ENCODE results near the gene AUTS2.

The AUTS2 gene

DNA sequence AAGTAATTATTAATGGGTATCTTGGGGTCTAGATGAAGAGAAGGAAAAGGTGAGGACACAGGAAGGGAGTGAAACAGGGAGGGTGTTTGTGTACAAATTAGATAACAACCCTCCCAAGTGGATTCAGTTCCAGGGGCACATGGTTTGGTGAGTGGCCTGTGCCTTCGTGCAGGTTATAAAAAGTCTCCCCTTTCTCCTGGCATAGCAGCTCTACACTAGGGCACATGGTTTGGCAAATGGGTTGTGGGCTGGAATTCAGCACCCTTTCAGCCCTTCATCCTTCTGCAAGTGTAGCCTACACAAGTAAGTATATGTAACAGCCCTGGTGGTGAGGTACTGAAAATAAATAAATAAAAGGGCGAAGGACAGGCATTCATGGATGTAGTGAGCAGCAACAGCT lies 359.4 kb downstream of the AUTS2 start:
- DNase-seq (ENCODE audit: low read depth in 2 of 2): no peak

DNA sequence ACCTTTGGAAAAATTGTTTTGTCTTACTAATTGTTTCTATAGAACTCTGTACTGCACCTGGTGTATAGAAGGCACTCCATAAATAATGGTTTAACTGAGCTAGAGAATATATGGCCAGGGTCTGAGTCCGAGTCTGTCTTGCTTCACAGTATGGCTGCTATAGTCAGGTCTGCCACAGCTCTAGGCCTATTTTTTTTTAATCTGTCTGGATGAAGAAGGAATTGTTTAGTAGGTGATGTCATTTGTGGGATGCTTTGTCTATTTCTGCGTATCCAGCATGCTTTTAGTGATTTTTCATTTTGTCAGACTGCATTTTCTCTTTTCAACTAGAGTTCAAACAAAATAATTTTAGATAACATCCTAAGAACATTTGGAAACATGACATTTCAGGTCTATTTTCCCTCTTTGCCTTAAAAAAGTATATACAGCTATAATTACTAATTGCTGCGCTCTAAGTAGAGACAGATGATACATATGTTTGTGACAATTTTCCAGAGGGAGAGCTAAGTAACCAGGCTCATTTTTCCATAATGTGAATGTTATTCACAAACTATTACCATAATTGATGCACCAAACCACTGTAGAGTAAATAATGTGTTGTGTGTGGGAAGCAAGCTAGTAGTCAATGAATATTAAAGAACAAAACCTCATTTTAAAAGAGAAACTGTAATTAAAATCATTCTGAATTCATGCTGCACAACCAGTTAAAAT lies 361.7 kb downstream of the AUTS2 start:
- H3K4me3 ChIP-seq (replicated peaks in 1 of 2; ENCODE audit: low read depth in 2 of 2, low read length in 2 of 2): no peak overlapping the region
- no peak for DNase-seq (ENCODE audit: low read depth in 2 of 2)
- TF ChIP-seq, protein P1, sequence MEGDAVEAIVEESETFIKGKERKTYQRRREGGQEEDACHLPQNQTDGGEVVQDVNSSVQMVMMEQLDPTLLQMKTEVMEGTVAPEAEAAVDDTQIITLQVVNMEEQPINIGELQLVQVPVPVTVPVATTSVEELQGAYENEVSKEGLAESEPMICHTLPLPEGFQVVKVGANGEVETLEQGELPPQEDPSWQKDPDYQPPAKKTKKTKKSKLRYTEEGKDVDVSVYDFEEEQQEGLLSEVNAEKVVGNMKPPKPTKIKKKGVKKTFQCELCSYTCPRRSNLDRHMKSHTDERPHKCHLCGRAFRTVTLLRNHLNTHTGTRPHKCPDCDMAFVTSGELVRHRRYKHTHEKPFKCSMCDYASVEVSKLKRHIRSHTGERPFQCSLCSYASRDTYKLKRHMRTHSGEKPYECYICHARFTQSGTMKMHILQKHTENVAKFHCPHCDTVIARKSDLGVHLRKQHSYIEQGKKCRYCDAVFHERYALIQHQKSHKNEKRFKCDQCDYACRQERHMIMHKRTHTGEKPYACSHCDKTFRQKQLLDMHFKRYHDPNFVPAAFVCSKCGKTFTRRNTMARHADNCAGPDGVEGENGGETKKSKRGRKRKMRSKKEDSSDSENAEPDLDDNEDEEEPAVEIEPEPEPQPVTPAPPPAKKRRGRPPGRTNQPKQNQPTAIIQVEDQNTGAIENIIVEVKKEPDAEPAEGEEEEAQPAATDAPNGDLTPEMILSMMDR (IDR thresholded peaks at IDR 0.05; ENCODE audit: low read depth, low read length): no peak

More for the DNA sequence above, 359.4 kb downstream of the AUTS2 start:
- no peak overlapping the region for H3K4me3 ChIP-seq (replicated peaks in 1 of 2; ENCODE audit: low read depth in 2 of 2, low read length in 2 of 2)
- TF ChIP-seq, protein P1 (IDR thresholded peaks at IDR 0.05; ENCODE audit: low read depth, low read length): no peak

DNA sequence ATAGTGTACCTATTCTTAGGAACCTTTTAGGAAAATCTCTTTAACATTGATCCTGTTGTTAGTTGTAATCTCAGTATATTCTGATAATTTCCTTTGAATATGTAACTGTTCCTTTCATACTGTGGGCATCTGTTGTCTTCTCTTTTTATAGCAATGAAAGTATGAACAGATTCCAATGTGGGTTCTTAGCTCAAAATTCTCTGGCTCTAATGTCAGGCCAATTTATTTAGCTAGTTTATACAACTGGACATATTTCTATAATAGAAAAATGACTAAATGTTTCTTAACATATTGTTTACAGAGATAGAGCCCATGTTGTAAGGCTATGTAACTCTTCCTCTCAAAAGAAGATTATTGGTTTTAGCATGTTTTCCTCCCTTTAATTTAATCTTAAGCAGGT lies 363.2 kb downstream of the AUTS2 start:
- TF ChIP-seq, protein P1 (IDR thresholded peaks at IDR 0.05; ENCODE audit: low read depth, low read length): no peak
- DNase-seq (ENCODE audit: low read depth in 2 of 2): no peak

DNA sequence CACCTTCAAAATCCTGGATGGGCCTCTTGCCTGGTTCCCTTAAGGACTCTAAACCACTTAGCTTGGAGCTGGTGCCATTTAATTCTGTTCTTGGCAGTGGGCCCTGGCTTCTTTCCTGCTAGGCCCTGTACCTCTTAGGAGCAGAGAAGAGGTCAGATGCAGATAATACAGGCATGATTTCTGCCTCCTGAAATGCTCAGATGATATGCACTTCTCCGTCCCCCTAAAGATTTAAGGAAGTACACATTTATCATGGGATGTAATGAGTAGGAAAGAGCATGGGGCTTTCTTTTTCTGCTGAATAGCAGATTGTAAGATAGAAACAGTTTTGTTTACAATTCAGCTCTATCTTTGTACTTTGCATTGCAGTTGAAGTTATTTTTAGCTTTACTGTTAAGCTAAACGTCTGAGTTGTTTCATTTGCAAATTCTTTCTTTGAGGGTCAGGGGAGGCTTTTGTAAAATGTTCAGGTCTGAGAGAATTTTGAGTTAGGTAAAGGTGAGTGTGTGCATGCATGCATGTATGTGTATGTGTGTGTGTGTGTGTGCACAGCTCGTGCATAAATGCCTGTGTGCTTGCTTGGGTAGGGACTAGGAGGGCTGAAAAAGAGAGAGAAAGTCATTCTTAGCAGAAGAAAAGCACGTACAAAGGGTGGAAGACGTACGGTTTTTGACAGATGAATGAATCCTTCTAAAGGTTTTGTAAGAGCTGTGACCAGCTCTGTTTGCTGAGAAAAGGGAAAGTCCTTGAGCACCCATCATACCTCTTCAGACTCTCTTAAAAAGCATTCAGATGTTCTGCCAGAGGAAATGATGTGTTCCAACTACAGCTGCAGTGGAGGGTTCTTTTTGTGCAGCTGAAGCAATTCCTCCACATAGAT lies 364.2 kb downstream of the AUTS2 start:
- TF ChIP-seq, protein P1 (IDR thresholded peaks at IDR 0.05; ENCODE audit: low read depth, low read length): no peak
- H3K4me3 ChIP-seq (replicated peaks in 1 of 2; ENCODE audit: low read depth in 2 of 2, low read length in 2 of 2): no peak overlapping the region
- DNase-seq (ENCODE audit: low read depth in 2 of 2): peak; percentile 1 to 38

More for the DNA sequence above, 363.2 kb downstream of the AUTS2 start:
- H3K4me3 ChIP-seq (replicated peaks in 1 of 2; ENCODE audit: low read depth in 2 of 2, low read length in 2 of 2): no peak overlapping the region

DNA sequence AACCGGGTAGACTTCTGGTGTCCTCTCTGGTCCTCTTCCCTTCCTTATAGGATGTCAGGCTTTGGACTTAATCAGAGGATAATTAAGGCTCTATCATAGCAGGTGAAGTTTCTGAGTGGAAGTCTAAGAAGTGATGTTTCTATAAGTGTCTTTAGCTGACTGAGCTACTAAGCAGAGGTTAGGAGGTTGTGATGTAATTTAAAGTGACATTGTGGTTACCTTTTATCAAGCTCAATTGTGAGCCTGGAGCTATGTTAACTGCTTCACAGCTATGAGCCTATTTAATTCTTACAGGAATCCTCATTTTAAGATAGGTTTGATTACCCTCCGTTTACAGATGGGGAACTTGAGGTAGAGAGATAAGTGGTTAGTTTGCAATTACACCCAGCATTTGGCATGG lies 365.1 kb downstream of the AUTS2 start:
- no peak for DNase-seq (ENCODE audit: low read depth in 2 of 2)
- TF ChIP-seq, protein P1 (IDR thresholded peaks at IDR 0.05; ENCODE audit: low read depth, low read length): no peak
- no peak overlapping the region for H3K4me3 ChIP-seq (replicated peaks in 1 of 2; ENCODE audit: low read depth in 2 of 2, low read length in 2 of 2)

DNA sequence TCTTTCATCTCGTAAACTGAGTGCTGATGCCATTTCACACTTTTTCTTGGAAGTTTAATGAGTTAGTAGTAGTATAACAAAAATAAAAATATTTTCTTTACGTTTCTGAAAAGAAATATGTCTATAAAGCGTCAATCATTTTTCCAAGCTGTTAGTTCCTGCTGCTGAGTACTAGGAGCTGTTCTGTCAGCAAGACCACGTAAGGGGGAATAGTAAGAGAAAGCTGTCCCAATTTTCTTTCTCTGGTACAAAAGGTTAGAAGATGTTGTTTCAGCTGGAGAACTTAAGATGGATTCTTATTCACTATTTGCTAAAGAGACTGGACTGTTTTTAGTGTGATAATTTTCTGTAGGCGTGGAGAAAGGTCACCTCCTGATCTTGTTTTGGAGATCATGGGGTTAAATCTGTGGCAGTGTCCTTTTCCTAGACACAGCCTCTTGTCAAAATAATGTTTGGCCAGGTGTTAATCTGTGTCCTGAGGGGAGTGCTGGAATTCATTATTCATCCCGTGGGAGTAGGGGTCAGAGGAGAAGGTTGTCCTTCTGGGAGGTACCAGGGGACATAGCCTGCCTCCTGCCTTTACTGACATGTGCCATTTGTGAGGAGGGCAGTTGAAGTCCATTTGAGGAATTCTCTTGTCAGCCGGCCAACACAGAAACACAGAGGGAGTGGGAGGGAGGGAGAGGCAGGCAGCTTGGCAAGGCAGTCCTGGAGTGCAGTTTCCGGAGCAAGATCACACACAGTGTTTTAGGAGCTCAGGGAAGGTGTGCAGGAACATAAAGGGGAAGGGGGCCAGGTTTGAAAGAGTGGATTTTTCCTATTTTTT lies 368.7 kb downstream of the AUTS2 start:
- H3K4me3 ChIP-seq (replicated peaks in 1 of 2; ENCODE audit: low read depth in 2 of 2, low read length in 2 of 2): no peak overlapping the region
- TF ChIP-seq, protein P1 (IDR thresholded peaks at IDR 0.05; ENCODE audit: low read depth, low read length): no peak
- DNase-seq (ENCODE audit: low read depth in 2 of 2): peak in 1 of 2 donors; percentile 29
